Stimulated activated CD8-positive, alpha-beta memory T cell treated with anti-CD3 and anti-CD28 coated beads, Interleukin-7, amount 100 ng/mL, for 24 hours (primary cell): ENCODE results near the gene RHOC.

Experiments used
- DNase-seq: peaks from one replicate; pipeline ENCODE4 v3.0.0-alpha.2; 2020; ENCODE audit warnings: low read depth

Gene RHOC

GRCh38 chr1:112717263-112717873, 10.4 kb upstream of the RHOC start:
- DNase-seq, result no peak

- DNase-seq, result peak; percentile 58
Measured at GRCh38 chr1:112716133-112716720, 9.3 kb upstream of the RHOC start.

GRCh38 chr1:112715264-112716053, 8.5 kb upstream of the RHOC start, which contains the start of gene PPM1J:
Gene PPM1J (minus strand): TSS chr1:112715332. CDS start chr1:112715301, 31 bp downstream.
- DNase-seq, result peak; percentile 92

- no peak for DNase-seq
Measured at GRCh38 chr1:112714313-112715263, 7.7 kb upstream of the RHOC start.

- no peak for DNase-seq
Measured at GRCh38 chr1:112713466-112714312, 6.8 kb upstream of the RHOC start.

GRCh38 chr1:112712701-112713128, 5.8 kb upstream of the RHOC start:
- DNase-seq, result no peak

- no peak for DNase-seq
Measured at GRCh38 chr1:112712191-112712590, 5.3 kb upstream of the RHOC start.

- no peak for DNase-seq
Measured at GRCh38 chr1:112711670-112712069, 4.7 kb upstream of the RHOC start.

GRCh38 chr1:112711041-112711440, 4.1 kb upstream of the RHOC start:
- DNase-seq, result no peak

- DNase-seq, result no peak
Measured at GRCh38 chr1:112710586-112710985, 3.7 kb upstream of the RHOC start.

GRCh38 chr1:112710159-112710558, 3.2 kb upstream of the RHOC start:
- DNase-seq, result no peak

- no peak for DNase-seq
Measured at GRCh38 chr1:112708489-112708888, 1.6 kb upstream of the RHOC start.

- no peak for DNase-seq
Measured at GRCh38 chr1:112708002-112708448, 1.1 kb upstream of the RHOC start.

- DNase-seq, result no peak
Measured at GRCh38 chr1:112707221-112708001, 484 bp upstream of the RHOC start.

GRCh38 chr1:112704934-112705627, 1.8 kb downstream of the RHOC start:
- DNase-seq, result no peak

GRCh38 chr1:112704391-112704933, 2.5 kb downstream of the RHOC start:
- no peak for DNase-seq

- DNase-seq, result no peak
Measured at GRCh38 chr1:112703706-112704105, 3.2 kb downstream of the RHOC start.

- DNase-seq, result no peak
Measured at GRCh38 chr1:112702420-112703261, 4.3 kb downstream of the RHOC start.
